H1 (cell line): ENCODE results near the gene RTKN2. TPM values are rescaled to one million over a fixed set of nuclear protein-coding genes. Genes with fewer than 3 reads are reported as not detected.

ENCODE experiments used
- CTCF ChIA-PET: fragments of 300-600 bp; sonication (Branson Sonifier 250); formaldehyde crosslinking; loops from one replicate; lab custom pipeline; 2021; ENCODE audit not compliant: partially characterized antibody; lab: Charles Lee
- POLR2A ChIA-PET: fragments of 300-600 bp; sonication (Branson Sonifier 250); formaldehyde crosslinking; loops from one replicate; lab custom pipeline; 2021; ENCODE audit warnings: inconsistent platforms; ENCODE audit not compliant: partially characterized antibody; lab: Charles Lee
- DNase-seq, 2 experiments: peaks; one replicate each; pipeline versions ENCODE4 v3.0.0 to v3.0.0-alpha.2; 2010 to 2022; ENCODE audit warnings: low spot score in 2 of 2, low read depth in 1 of 2, mixed read lengths in 1 of 2
- FAIRE-seq: peaks from 2 replicates; lab custom pipeline; 2011; peaks lifted over from hg19 to GRCh38; lab: Jason Lieb, UNC
- H2AFZ ChIP-seq: 2 replicates; pipeline ENCODE4 v1.8.1; 2012; ENCODE audit warnings: low read length, inconsistent platforms
- H2AK5ac ChIP-seq: 2 replicates; pipeline ENCODE4 v1.6.1; 2013; ENCODE audit warnings: low read depth, low read length
- H2BK120ac ChIP-seq: replicated peaks from 2 replicates; pipeline ENCODE3; 2013; ENCODE audit warnings: low read depth, low read length, inconsistent platforms
- H2BK12ac ChIP-seq: 2 replicates; pipeline ENCODE4 v1.6.1; 2013; ENCODE audit warnings: low read depth, low read length
- H2BK15ac ChIP-seq: 2 replicates; pipeline ENCODE4 v1.6.1; 2013; ENCODE audit warnings: low read length
- H2BK20ac ChIP-seq: 2 replicates; pipeline ENCODE4 v1.6.1; 2013; ENCODE audit warnings: low read length
- H2BK5ac ChIP-seq: 2 replicates; pipeline ENCODE4 v1.6.1; 2013; ENCODE audit warnings: low read depth, low read length
- H3K14ac ChIP-seq: 2 replicates; pipeline ENCODE4 v1.6.1; 2013; ENCODE audit warnings: inconsistent platforms; ENCODE audit not compliant: insufficient read length
- H3K18ac ChIP-seq: 2 replicates; pipeline ENCODE4 v1.6.1; 2013; ENCODE audit warnings: low read length; ENCODE audit errors: extremely low read depth
- H3K23ac ChIP-seq: 2 replicates; pipeline ENCODE4 v1.6.1; 2013; ENCODE audit warnings: inconsistent platforms; ENCODE audit not compliant: insufficient read length
- H3K23me2 ChIP-seq: 2 replicates; pipeline ENCODE4 v1.6.1; 2013; ENCODE audit warnings: low read depth, low read length
- H3K27ac ChIP-seq: 2 replicates; pipeline ENCODE4 v1.6.1; 2011; ENCODE audit warnings: low read depth, low read length, inconsistent platforms
- H3K27me3 ChIP-seq, 4 experiments: replicated peaks in 1 of 4; 1 replicate in 1 of 4; 2 replicates in 3 of 4; pipeline versions ENCODE4 v1.6.1 to v1.8.1; 2011 to 2013; ENCODE audit warnings: low read length in 3 of 4, mild to moderate bottlenecking in 3 of 4, inconsistent platforms in 2 of 4, mixed read lengths in 2 of 4, moderate library complexity in 1 of 4; ENCODE audit not compliant: control insufficient read depth in 3 of 4, insufficient read depth in 3 of 4; ENCODE audit errors: extremely low read depth in 1 of 4
- H3K36me3 ChIP-seq, 4 experiments: 2 replicates each; pipeline versions ENCODE4 v1.6.1 to v1.8.1; 2011 to 2013; ENCODE audit warnings: mild to moderate bottlenecking in 4 of 4, low read length in 3 of 4, moderate library complexity in 2 of 4, control low read depth in 1 of 4, inconsistent platforms in 1 of 4; ENCODE audit not compliant: insufficient read depth in 4 of 4, control insufficient read depth in 2 of 4
- H3K4ac ChIP-seq: replicated peaks from 2 replicates; pipeline ENCODE3; 2013; ENCODE audit warnings: low read length, low read depth, mixed read lengths, inconsistent platforms; ENCODE audit not compliant: insufficient read length
- H3K4me1 ChIP-seq, 4 experiments: replicated peaks in 1 of 4; 1 replicate in 1 of 4; 2 replicates in 3 of 4; pipeline versions ENCODE4 v1.6.1 to v1.8.1; 2011 to 2013; ENCODE audit warnings: low read length in 3 of 4, inconsistent platforms in 2 of 4, mixed read lengths in 1 of 4; ENCODE audit not compliant: insufficient read depth in 4 of 4, control insufficient read depth in 3 of 4
- H3K4me2 ChIP-seq, 2 experiments: 2 replicates each; pipeline versions ENCODE4 v1.6.1 to v1.8.1; 2011 to 2013; ENCODE audit warnings: low read depth in 2 of 2, low read length in 2 of 2, control low read depth in 1 of 2, inconsistent platforms in 1 of 2, mild to moderate bottlenecking in 1 of 2; ENCODE audit not compliant: insufficient read depth in 1 of 2
- H3K4me3 ChIP-seq, 4 experiments: fragments of 200-600, 300-600 bp in 1 of 4; sonication (generic), shearing (Covaris generic), sonication (Bioruptor Twin) in 1 of 4; 2 replicates each; pipeline versions ENCODE4 v1.5.1 to v1.8.1; 2011 to 2016; ENCODE audit warnings: low read length in 4 of 4, low read depth in 3 of 4, control low read depth in 2 of 4, inconsistent platforms in 2 of 4, mild to moderate bottlenecking in 2 of 4, mixed read lengths in 1 of 4, moderate library complexity in 1 of 4; ENCODE audit not compliant: insufficient read depth in 2 of 4; ENCODE audit errors: extremely low read depth in 1 of 4
- H3K56ac ChIP-seq: replicated peaks from 2 replicates; pipeline ENCODE3; 2013; ENCODE audit warnings: low read depth, mild to moderate bottlenecking, mixed read lengths, low read length, inconsistent platforms; ENCODE audit not compliant: insufficient read length
- H3K79me1 ChIP-seq: 2 replicates; pipeline ENCODE4 v1.6.1; 2013; ENCODE audit warnings: low read depth, low read length, control low read depth
- H3K79me2 ChIP-seq, 2 experiments: 2 replicates each; pipeline versions ENCODE4 v1.6.1 to v1.8.1; 2012 to 2013; ENCODE audit warnings: low read length in 2 of 2, mild to moderate bottlenecking in 2 of 2, inconsistent platforms in 1 of 2; ENCODE audit not compliant: insufficient read depth in 2 of 2, control insufficient read depth in 1 of 2
- H3K9ac ChIP-seq, 4 experiments: replicated peaks in 1 of 4; 1 replicate in 1 of 4; 2 replicates in 3 of 4; pipeline versions ENCODE4 v1.6.1 to v1.8.1; 2011 to 2013; ENCODE audit warnings: low read depth in 3 of 4, low read length in 3 of 4, control low read depth in 2 of 4, mild to moderate bottlenecking in 2 of 4, moderate library complexity in 2 of 4, inconsistent platforms in 1 of 4; ENCODE audit errors: extremely low read depth in 1 of 4
- H3K9me3 ChIP-seq, 2 experiments: 2 replicates each; pipeline versions ENCODE4 v1.6.1 to v1.8.1; 2012 to 2013; ENCODE audit warnings: mild to moderate bottlenecking in 2 of 2, moderate library complexity in 2 of 2, control low read depth in 1 of 2, inconsistent platforms in 1 of 2, low read depth in 1 of 2, low read length in 1 of 2, mixed read lengths in 1 of 2; ENCODE audit not compliant: insufficient read depth in 2 of 2
- H4K20me1 ChIP-seq, 2 experiments: replicated peaks in 1 of 2; 2 replicates each; pipeline versions ENCODE3 to v1.8.1; 2011 to 2013; ENCODE audit warnings: inconsistent platforms in 2 of 2, low read length in 2 of 2, mild to moderate bottlenecking in 1 of 2; ENCODE audit not compliant: insufficient read depth in 2 of 2, control insufficient read depth in 1 of 2
- H4K5ac ChIP-seq: 2 replicates; pipeline ENCODE4 v1.6.1; 2013; ENCODE audit warnings: low read length, low read depth, mixed read lengths, inconsistent platforms; ENCODE audit not compliant: insufficient read length
- H4K8ac ChIP-seq: 2 replicates; pipeline ENCODE4 v1.8.0; 2013; ENCODE audit warnings: mild to moderate bottlenecking, moderate library complexity, low read length, inconsistent platforms; ENCODE audit not compliant: insufficient read depth; ENCODE audit errors: extremely low read depth
- H4K91ac ChIP-seq: replicated peaks from 2 replicates; pipeline ENCODE3; 2013; ENCODE audit warnings: low read length, mixed read lengths, inconsistent platforms; ENCODE audit not compliant: insufficient read length
- TBP ChIP-seq: IDR thresholded peaks from 2 replicates; pipeline ENCODE4 v1.6.1; 2011; ENCODE audit warnings: low read depth, low read length, improper control_type of control experiment
- WGBS, 2 experiments: shearing (Covaris generic) in 1 of 2; methylation state at CpG; one replicate each; pipeline versions ENCODE4 v1.1.6 to v1.1.7; 2013 to 2015; ENCODE audit warnings: low lambda C conversion rate in 2 of 2, mixed read lengths in 2 of 2, inconsistent platforms in 1 of 2, low coverage in 1 of 2, missing lambda C conversion rate in 1 of 2; ENCODE audit not compliant: insufficient replicate concordance in 2 of 2, insufficient coverage in 1 of 2, insufficient read length in 1 of 2; ENCODE audit errors: extremely low coverage in 1 of 2, missing lambda C conversion rate in 1 of 2; 5-methylcytosine and 5-hydroxymethylcytosine counted together
- polyA plus RNA-seq, 7 experiments: library from polyadenylated mRNA; depleted of rRNA in 3 of 7; stranded (reverse) in 5 of 7; unstranded in 2 of 7; fragments of >200 nt in 5 of 7; fragments of 200-250 nt in 2 of 7; gene quantifications; 1 replicate in 5 of 7; 2 replicates in 1 of 7; 4 replicates in 1 of 7; pipeline versions ENCODE4 v1.2.1 to v1.2.3, GENCODE V29; 2011 to 2013; ENCODE audit warnings: missing spikeins in 2 of 7, mixed read lengths in 2 of 7
- total RNA-seq: library from RNA; stranded (reverse); fragmentation: NEBNext Ultra II Directional; extraction: Animal tissue kit (Norgen Biotek cat#: 25700); gene quantifications from 2 replicates; pipeline ENCODE4 v1.2.1, GENCODE V29; 2021

Gene RTKN2
- total and polyA plus RNA-seq, 2 of the 8 experiments (the other 6 are each of a cell fraction or from before 2014, with no cell fraction given) = 5.1 to 24.6 TPM

DNA sequence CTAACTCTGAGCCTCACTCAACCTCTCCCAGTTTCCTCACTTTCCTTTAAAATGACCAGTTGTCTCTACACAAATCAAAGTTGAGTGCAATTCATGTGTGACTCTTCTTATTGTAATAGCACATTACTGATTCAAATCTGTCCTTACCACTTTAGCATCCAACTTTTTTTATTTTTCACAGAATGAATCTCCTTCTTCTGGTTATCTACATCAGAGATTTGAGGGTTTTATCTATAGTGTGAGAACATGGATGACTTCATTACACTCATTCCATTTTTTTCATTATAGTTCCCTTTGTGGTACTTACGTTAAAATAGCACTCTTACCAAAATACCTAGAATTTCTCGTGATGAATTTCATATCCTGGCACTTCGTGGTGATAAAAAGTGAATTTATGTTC is 43.3 kb downstream of the RTKN2 start:
- H3K79me1 ChIP-seq = no peaks in the 10 kb centered on the region
- no peaks in the 10 kb centered on the region for H3K27me3 ChIP-seq
- no peaks in the 10 kb centered on the region; a peak in 1 of 8 replicates for H3K36me3 ChIP-seq
- no peak overlapping the region for H2AK5ac ChIP-seq
- H2BK20ac ChIP-seq = no peak overlapping the region
- no peak overlapping the region for H3K4me3 ChIP-seq
- no peak overlapping the region for H3K18ac ChIP-seq
- no peak overlapping the region for H4K91ac ChIP-seq
- no peak overlapping the region for H3K27ac ChIP-seq
- H2BK120ac ChIP-seq = no peak overlapping the region
- ChIA-PET CTCF (interaction anchor here (1.0 to 1.3 kb wide), 2 partner anchors 23 to 186 kb away, joined by 3 to 4 read pairs; no protein-coding TSS in a partner anchor), POLR2A (interaction anchor here (1.0 kb wide), 1 partner anchor 9 kb away, joined by 3 read pairs; no protein-coding TSS in a partner anchor)
- no peak for FAIRE-seq
- H3K14ac ChIP-seq = no peak overlapping the region
- H4K20me1 ChIP-seq = no peaks in the 10 kb centered on the region
- H3K9me3 ChIP-seq = no peaks in the 10 kb centered on the region
- H2BK15ac ChIP-seq = no peak overlapping the region
- no peak overlapping the region for H3K9ac ChIP-seq
- 93% methylated on average over 3 of the region's 3 CpGs; no CpG with 5 or more reads in 1 of the 2 experiments for WGBS, 2 experiments
- no peaks in the 10 kb centered on the region for H3K79me2 ChIP-seq
- H2BK5ac ChIP-seq = no peak overlapping the region
- H3K23me2 ChIP-seq = no peaks in the 10 kb centered on the region
- H4K8ac ChIP-seq = no peak overlapping the region
- no peak overlapping the region for H2BK12ac ChIP-seq
- H3K4ac ChIP-seq = no peak overlapping the region
- H3K4me2 ChIP-seq = no peak overlapping the region
- no peaks in the 10 kb centered on the region for H3K4me1 ChIP-seq
- no peak overlapping the region for H3K56ac ChIP-seq
- H4K5ac ChIP-seq = no peak overlapping the region
- no peak overlapping the region for H3K23ac ChIP-seq
- no peak overlapping the region for H2AFZ ChIP-seq
- no peak for DNase-seq
- TF ChIP-seq TBP = no peak
